Adrenal gland (tissue), 5 donors: ENCODE measurements around the gene SSR1.

Experiments used
- POLR2A ChIP-seq, 2 donors: fragments of 450-650 bp; IDR thresholded peaks; one replicate each; pipeline ENCODE4 v1.6.1; 2017; ENCODE audit warnings: antibody characterized with exemption in 2 of 2, mild to moderate bottlenecking in 2 of 2, moderate library complexity in 1 of 2
- TF ChIP-seq, protein P1 (sequence below), 6 experiments: fragments of 450-650 bp in 4 of 6; fragments of 200-600 bp in 2 of 6; sonication (generic) in 1 of 6; IDR thresholded peaks; 1 replicate in 5 of 6; 2 replicates in 1 of 6; pipeline versions ENCODE4 v1.5.1 to v1.8.0; 2016 to 2021; ENCODE audit warnings: antibody characterized with exemption in 6 of 6, mild to moderate bottlenecking in 2 of 6, moderate library complexity in 1 of 6
- donor health status: DM: no; HTN: no; CAD: no.

DNA sequence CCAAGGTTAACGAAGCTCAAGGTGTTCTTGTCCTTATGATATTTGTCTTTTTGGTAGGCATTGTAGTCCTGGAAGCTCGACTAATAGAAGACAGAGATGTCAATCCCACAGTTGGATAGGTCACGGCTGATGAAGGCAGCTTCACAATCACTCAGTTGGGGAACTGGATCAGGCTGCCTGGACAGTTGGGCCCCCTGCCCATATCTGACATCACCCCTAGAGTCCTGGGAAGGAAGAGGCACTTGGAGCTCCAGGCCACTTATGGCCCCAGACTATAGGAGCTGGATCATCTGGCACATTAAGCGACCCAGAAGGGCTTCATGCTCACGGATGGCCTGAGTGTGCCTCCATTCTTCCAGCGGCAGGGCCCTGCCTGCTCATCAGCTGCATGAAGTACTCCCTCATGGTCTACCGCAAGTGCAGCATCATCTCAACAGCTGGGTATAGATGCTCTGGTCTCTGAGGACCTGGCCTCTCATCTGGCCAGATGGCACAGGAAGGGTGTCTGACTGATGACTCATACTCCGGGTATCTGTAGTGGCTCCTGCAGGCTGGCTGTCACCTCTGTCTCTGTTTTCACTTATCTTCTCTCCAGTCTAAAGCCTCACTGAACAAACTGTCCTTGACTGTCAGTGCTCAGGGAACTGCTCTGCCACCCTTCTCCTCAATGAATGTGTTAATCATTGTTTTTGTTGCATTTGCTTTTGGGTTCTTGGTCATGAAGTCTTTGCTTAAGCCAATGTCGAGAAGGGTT lies 29.2 kb upstream of the SSR1 start:
- TF ChIP-seq, protein P1, sequence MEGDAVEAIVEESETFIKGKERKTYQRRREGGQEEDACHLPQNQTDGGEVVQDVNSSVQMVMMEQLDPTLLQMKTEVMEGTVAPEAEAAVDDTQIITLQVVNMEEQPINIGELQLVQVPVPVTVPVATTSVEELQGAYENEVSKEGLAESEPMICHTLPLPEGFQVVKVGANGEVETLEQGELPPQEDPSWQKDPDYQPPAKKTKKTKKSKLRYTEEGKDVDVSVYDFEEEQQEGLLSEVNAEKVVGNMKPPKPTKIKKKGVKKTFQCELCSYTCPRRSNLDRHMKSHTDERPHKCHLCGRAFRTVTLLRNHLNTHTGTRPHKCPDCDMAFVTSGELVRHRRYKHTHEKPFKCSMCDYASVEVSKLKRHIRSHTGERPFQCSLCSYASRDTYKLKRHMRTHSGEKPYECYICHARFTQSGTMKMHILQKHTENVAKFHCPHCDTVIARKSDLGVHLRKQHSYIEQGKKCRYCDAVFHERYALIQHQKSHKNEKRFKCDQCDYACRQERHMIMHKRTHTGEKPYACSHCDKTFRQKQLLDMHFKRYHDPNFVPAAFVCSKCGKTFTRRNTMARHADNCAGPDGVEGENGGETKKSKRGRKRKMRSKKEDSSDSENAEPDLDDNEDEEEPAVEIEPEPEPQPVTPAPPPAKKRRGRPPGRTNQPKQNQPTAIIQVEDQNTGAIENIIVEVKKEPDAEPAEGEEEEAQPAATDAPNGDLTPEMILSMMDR (IDR thresholded peaks at IDR 0.05) = no peak
- no peak for TF ChIP-seq POLR2A (IDR thresholded peaks at IDR 0.05)
